HG02571 (cell line): ENCODE results near the gene BGLAP.

Source experiments
- ATAC-seq: cut with Tn5 transposase; IDR thresholded peaks from one replicate; pipeline ENCODE4 v1.9.1; 2021; ENCODE audit warnings: mild to moderate bottlenecking, moderate library complexity; ENCODE audit not compliant: unreplicated experiment

Gene BGLAP

GRCh38 chr1:156251527-156251926 is 9.5 kb downstream of the BGLAP start:
- ATAC-seq, result no peak

GRCh38 chr1:156253634-156254033 is 11.7 kb downstream of the BGLAP start:
- no peak for ATAC-seq

- ATAC-seq, result no peak
These were observed 15.7 kb downstream of the BGLAP start for GRCh38 chr1:156257711-156258110.

- no peak for ATAC-seq
These were observed 16.9 kb downstream of the BGLAP start for GRCh38 chr1:156258859-156259258.

- ATAC-seq, result no peak
These were observed 17.8 kb downstream of the BGLAP start for GRCh38 chr1:156259805-156260204.

GRCh38 chr1:156260896-156261295 is 18.9 kb downstream of the BGLAP start:
- ATAC-seq, result no peak

- ATAC-seq, result no peak
These were observed 20.7 kb downstream of the BGLAP start for GRCh38 chr1:156262461-156263287.

DNA sequence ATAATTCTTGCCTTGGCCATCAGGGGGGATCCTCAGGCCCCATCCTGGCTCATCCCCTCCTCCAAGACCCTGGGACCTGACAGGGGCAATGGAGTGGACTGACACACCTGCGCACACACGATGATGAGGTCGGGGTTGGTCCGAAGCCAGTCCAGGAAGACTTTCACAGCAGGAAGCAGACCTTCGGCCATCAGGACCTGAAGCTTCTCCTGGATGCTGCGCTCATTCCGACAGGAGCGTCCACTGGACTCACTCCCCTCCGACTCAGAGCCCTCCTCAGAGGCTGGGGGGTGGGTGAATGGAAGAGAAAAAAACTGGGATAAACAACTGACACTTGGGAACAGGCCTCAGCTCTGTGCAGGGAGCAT is 21.3 kb downstream of the BGLAP start:
- no peak for ATAC-seq

DNA sequence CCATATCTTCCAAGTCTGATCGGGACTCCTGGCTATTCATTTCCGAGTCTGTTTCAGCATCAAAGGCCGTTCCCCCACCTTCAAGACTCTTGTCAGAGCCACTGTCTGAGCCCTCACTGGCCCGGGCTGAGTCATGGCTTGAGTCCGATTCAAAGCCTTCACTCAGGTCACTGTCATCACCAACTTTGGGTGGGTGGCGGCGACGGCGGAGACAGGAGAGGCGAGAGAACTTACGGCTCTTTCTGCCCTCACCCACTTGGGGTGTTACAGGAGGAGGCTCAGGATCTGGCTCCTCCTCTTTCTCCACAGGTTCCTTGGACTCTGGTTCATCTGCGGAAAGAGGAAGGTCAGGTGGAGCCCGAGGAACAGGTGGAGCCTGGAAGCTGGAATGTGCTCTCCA is 24.1 kb downstream of the BGLAP start:
- no peak for ATAC-seq

- ATAC-seq, result no peak
These were observed 26.4 kb downstream of the BGLAP start for GRCh38 chr1:156268336-156268735.

GRCh38 chr1:156270314-156270713 is 28.3 kb downstream of the BGLAP start:
- no peak for ATAC-seq

- ATAC-seq, result no peak
These were observed 34.5 kb downstream of the BGLAP start for GRCh38 chr1:156276532-156276931.

GRCh38 chr1:156276966-156277381 is 35.0 kb downstream of the BGLAP start:
- ATAC-seq, result no peak

GRCh38 chr1:156279837-156280236 is 37.9 kb downstream of the BGLAP start:
- ATAC-seq, result no peak

GRCh38 chr1:156281281-156281680 is 39.3 kb downstream of the BGLAP start:
- peak; percentile 46 for ATAC-seq

- ATAC-seq, result no peak
These were observed 39.9 kb downstream of the BGLAP start for GRCh38 chr1:156281693-156282478.

DNA sequence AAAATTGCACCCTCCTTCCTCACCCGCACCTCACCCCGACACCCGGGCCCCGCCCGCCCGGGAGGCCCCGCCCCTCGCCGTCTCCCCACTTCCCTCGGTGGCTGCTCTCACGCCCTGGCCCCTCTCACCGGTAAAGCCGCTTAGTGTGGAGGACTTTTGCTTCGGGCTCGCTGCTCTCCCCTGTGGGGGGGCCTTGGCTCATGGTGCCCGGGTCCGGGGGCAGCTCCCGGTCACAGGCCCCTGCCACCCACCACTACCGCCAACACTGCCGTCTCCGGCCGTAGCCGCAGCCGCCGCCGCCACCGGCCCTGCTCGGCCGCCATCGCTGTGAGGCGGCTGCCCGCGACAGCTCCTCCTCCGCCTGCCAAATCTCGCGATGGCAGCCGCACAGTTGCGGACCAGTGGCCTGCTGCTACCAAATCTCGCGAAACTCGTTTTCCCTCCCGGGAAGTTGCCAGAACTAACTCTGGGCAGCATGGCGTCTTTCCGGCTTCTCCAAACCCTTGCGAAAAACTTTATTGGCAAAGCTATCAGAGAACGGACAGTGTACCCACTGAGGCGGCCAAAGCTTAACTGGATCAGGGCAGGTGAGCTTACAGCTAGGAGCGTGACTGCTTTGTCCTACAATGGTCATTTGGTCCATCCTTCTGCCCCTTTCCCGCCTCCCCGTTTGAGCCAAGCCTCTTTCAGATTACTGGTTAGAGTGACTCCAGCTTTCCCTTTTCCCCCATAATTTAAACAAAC is 40.7 kb downstream of the BGLAP start, which contains the start of gene SMG5:
Gene SMG5 (minus strand): TSS at position 347 of the 744 bp plus-strand sequence. CDS start 145 bp downstream, at position 202.
- ATAC-seq, result peak; percentile 65

- ATAC-seq, result no peak
These were observed 41.5 kb downstream of the BGLAP start for GRCh38 chr1:156283521-156283920.

DNA sequence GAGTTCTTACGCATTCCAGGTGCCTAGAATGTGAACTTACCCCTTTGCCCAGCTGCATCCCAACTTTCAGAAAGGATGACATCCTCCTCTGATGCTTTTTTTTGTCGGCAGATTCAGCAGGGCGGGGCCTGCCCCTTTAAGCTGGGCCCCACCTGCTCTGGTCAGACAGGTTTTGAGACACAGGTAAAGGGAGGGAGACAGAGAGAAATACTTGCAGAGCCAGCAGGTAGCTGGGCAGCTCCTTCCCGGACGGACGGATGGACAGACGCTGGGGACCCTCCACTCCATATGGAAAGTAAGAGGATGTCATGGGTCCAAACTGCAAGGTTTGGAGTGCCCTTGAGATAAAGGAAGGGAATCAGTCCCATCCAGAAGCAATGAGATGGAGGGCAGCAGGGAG is 42.1 kb downstream of the BGLAP start, which contains the start of gene TMEM79:
Gene TMEM79 (plus strand): TSS at position 214 of the 400 bp plus-strand sequence. CDS start 902 bp downstream, outside the sequence.
- no peak for ATAC-seq

DNA sequence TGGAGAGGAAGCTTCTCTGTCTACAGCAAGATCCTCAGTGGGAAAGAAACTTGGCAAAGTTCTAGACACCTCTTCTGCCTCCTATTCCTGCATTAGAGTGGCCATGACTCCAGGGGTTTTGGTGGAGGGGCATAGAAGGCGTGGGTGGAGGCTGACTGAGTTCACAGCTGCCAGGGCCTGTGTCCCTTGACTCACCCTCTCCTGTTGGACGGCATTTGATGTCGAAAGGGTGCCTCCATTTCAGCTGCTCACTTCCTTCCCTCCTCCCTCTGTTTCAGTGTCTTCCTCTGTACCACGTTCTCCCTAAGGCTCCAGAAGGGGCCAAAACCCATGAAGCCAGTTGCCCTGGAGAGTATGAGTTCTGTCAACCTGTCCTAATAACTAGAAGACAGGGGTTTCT is 42.8 kb downstream of the BGLAP start:
- ATAC-seq, result no peak

DNA sequence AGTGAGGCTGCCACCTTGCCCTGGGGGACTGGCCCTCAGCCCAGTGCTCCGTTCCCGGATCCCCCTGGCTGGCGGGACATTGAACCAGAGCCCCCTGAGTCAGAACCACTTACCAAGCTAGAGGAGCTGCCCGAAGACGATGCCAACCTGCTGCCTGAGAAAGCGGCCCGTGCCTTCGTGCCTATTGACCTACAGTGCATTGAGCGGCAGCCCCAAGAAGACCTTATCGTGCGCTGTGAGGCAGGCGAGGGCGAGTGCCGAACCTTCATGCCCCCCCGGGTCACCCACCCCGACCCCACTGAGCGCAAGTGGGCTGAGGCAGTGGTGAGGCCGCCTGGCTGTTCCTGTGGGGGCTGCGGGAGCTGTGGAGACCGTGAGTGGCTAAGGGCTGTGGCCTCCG is 43.5 kb downstream of the BGLAP start:
- ATAC-seq, result no peak
